SK-N-SH (cell line): ENCODE results near the gene HYLS1.

Source experiments
- CTCF ChIP-seq: fragments of 200-600 bp; sonication (generic); IDR thresholded peaks from 2 replicates; pipeline ENCODE4 v1.6.1; 2017; ENCODE audit warnings: antibody characterized with exemption, mild to moderate bottlenecking, moderate library complexity
- ELF1 ChIP-seq: IDR thresholded peaks from 2 replicates; pipeline ENCODE4 v1.4.0; 2012
- EP300 ChIP-seq, 2 experiments: IDR thresholded peaks; 2 replicates each; pipeline versions ENCODE4 v1.4.0 to v1.6.1; 2012; ENCODE audit warnings: borderline replicate concordance in 1 of 2, low read depth in 1 of 2, low read length in 1 of 2
- POLR2AphosphoS5 ChIP-seq: IDR thresholded peaks from 2 replicates; pipeline ENCODE4 v1.6.1; 2012; ENCODE audit warnings: low read depth, low read length
- RCOR1 ChIP-seq: fragments of 150-350 bp; IDR thresholded peaks from 2 replicates; pipeline ENCODE4 v1.6.1; 2017; ENCODE audit warnings: antibody characterized with exemption, low read length
- REST ChIP-seq: IDR thresholded peaks from 2 replicates; pipeline ENCODE4 v1.6.1; 2012; ENCODE audit warnings: mild to moderate bottlenecking, low read depth, low read length, moderate library complexity
- RXRA ChIP-seq: IDR thresholded peaks from 2 replicates; pipeline ENCODE4 v1.4.0; 2012; ENCODE audit warnings: low read depth, mild to moderate bottlenecking, borderline replicate concordance
- SIN3A ChIP-seq: IDR thresholded peaks from 2 replicates; pipeline ENCODE4 v1.6.1; 2012; ENCODE audit warnings: low read depth, mild to moderate bottlenecking, low read length, moderate library complexity, borderline replicate concordance
- SMC3 ChIP-seq: IDR thresholded peaks from 2 replicates; pipeline ENCODE4 v1.6.1; 2012; ENCODE audit warnings: low read depth, low read length, improper control_type of control experiment
- ZBTB33 ChIP-seq: IDR thresholded peaks from 2 replicates; pipeline ENCODE4 v1.4.0; 2012; ENCODE audit warnings: low read depth, borderline replicate concordance

GRCh38 chr11:125941619-125942611, 54.4 kb downstream of the HYLS1 start:
- TF ChIP-seq REST (no peak), CTCF (peak; percentile 64), RXRA (no peak), POLR2AphosphoS5 (no peak), SIN3A (no peak), RCOR1 (no peak), ELF1 (no peak), SMC3 (peak; percentile 60), EP300 (IDR thresholded peaks at IDR 0.05; ENCODE audit: borderline replicate concordance in 1 of 2, low read depth in 1 of 2, low read length in 1 of 2) (no peak), ZBTB33 (no peak)
